ENCODE results near the gene GC. TPM values are rescaled to one million over a fixed set of nuclear protein-coding genes. Genes with fewer than 3 reads are reported as not detected.

The GC gene
- total and polyA plus RNA-seq, 10 of the 15 experiments (the other 5 are each of a cell fraction or from before 2014, with no cell fraction given), result 2.3 TPM; not detected in 9

DNA sequence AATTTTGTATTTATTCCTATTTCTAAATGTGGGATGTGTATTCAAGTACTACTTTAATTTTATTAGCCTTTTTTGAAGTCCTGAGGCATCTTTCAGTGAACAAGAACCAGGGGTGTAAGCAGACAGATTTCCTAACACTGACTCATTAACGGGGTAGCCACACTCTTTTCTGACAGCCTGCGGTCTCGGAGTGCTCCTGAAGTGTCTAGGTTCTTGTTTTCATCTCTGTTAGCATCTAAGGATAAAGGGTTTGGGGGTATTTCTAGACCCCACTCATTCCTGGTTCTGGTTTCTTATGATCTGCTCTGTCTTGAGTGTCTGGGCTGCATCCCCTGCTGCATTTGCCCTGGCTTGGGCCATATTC is 71.9 kb downstream of the GC start:
- Histone ChIP-seq H3K27me3 (replicated peaks in 1 of 2; ENCODE audit: control insufficient read depth in 2 of 2, insufficient read depth in 2 of 2, low read length in 1 of 2) (no peaks in the 10 kb centered on the region), H3K9me3 (replicated peaks; ENCODE audit: control insufficient read depth, insufficient read depth, low read length) (no peaks in the 10 kb centered on the region), H4K20me1 (ENCODE audit: control insufficient read depth, insufficient read depth) (no peaks in the 10 kb centered on the region), H3K36me3 (ENCODE audit: control insufficient read depth in 2 of 2, insufficient read depth in 2 of 2, low read length in 1 of 2) (no peaks in the 10 kb centered on the region), H3K4me1 (ENCODE audit: control insufficient read depth, insufficient read depth, low read length) (no peaks in the 10 kb centered on the region), H3K9ac (ENCODE audit: control insufficient read depth, insufficient read depth, low read length) (no peak overlapping the region), H3K4me3 (no peak overlapping the region), H2AFZ (ENCODE audit: control insufficient read depth, low read depth, low read length) (no peak overlapping the region), H3K27ac (ENCODE audit: control insufficient read depth, insufficient read depth) (no peak overlapping the region), H3K4me2 (ENCODE audit: control insufficient read depth, insufficient read depth) (no peak overlapping the region), H3K79me2 (ENCODE audit: control insufficient read depth, insufficient read depth, low read length) (no peaks in the 10 kb centered on the region)
- TF ChIP-seq MYB (IDR thresholded peaks at IDR 0.05; ENCODE audit: borderline replicate concordance, low read depth, low read length) (no peak), RB1 (IDR thresholded peaks at IDR 0.05; ENCODE audit: borderline replicate concordance) (no peak), BACH1 (IDR thresholded peaks at IDR 0.05; ENCODE audit: borderline replicate concordance) (no peak), SMARCA5 (IDR thresholded peaks at IDR 0.05) (no peak), FOXM1 (IDR thresholded peaks at IDR 0.05; ENCODE audit: low read depth, low read length) (no peak), ESRRA (IDR thresholded peaks at IDR 0.05; ENCODE audit: low read length) (no peak), KAT2A (conservative IDR thresholded peaks at IDR 0.05; ENCODE audit: control insufficient read depth, low read depth, low read length) (no peak), BRCA1 (IDR thresholded peaks at IDR 0.05; ENCODE audit: low read depth, low read length) (no peak), DPF2 (IDR thresholded peaks at IDR 0.05) (no peak), RBBP5 (conservative IDR thresholded peaks at IDR 0.05) (no peak), CBFB (IDR thresholded peaks at IDR 0.05; ENCODE audit: low read depth) (no peak), SUZ12 (IDR thresholded peaks at IDR 0.05; ENCODE audit: unreplicated experiment) (no peak), NR2F1 (conservative IDR thresholded peaks at IDR 0.05) (no peak), BHLHE40 (IDR thresholded peaks at IDR 0.05; ENCODE audit: borderline replicate concordance in 1 of 2, low read depth in 2 of 2, low read length in 1 of 2) (no peak), HDGF (IDR thresholded peaks at IDR 0.05) (no peak), JUND (IDR thresholded peaks at IDR 0.05; ENCODE audit: low read depth, low read length) (no peak)
- TF ChIP-seq, protein P1, sequence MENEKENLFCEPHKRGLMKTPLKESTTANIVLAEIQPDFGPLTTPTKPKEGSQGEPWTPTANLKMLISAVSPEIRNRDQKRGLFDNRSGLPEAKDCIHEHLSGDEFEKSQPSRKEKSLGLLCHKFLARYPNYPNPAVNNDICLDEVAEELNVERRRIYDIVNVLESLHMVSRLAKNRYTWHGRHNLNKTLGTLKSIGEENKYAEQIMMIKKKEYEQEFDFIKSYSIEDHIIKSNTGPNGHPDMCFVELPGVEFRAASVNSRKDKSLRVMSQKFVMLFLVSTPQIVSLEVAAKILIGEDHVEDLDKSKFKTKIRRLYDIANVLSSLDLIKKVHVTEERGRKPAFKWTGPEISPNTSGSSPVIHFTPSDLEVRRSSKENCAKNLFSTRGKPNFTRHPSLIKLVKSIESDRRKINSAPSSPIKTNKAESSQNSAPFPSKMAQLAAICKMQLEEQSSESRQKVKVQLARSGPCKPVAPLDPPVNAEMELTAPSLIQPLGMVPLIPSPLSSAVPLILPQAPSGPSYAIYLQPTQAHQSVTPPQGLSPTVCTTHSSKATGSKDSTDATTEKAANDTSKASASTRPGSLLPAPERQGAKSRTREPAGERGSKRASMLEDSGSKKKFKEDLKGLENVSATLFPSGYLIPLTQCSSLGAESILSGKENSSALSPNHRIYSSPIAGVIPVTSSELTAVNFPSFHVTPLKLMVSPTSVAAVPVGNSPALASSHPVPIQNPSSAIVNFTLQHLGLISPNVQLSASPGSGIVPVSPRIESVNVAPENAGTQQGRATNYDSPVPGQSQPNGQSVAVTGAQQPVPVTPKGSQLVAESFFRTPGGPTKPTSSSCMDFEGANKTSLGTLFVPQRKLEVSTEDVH (IDR thresholded peaks at IDR 0.05; ENCODE audit: low read depth, partially characterized antibody), result no peak
- TF ChIP-seq, protein P2, sequence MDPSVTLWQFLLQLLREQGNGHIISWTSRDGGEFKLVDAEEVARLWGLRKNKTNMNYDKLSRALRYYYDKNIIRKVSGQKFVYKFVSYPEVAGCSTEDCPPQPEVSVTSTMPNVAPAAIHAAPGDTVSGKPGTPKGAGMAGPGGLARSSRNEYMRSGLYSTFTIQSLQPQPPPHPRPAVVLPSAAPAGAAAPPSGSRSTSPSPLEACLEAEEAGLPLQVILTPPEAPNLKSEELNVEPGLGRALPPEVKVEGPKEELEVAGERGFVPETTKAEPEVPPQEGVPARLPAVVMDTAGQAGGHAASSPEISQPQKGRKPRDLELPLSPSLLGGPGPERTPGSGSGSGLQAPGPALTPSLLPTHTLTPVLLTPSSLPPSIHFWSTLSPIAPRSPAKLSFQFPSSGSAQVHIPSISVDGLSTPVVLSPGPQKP (IDR thresholded peaks at IDR 0.05; ENCODE audit: low read depth, low read length), result no peak
- intact Hi-C loops (cut with micrococcal nuclease; ENCODE audit: unreplicated experiment), result loop anchor here (5.0 kb wide), 2 partner anchors 210 to 1110 kb away; no protein-coding TSS in a partner anchor
- POLR2A ChIA-PET, result no interaction called here
- no TSS peak for BruUV-seq (replicated peaks)
- RAD21 ChIA-PET (ENCODE audit: unreplicated experiment), result interaction anchor here (0.7 to 1.7 kb wide), 3 partner anchors 11 to 441 kb away, joined by 3 to 8 read pairs (median 3); no protein-coding TSS in a partner anchor
- DNase-seq (ENCODE audit: low read depth, low spot score), result no peak
- ATAC-seq, result no peak
- FAIRE-seq, result no peak
- SMC1A ChIA-PET (ENCODE audit: uncharacterized antibody, unreplicated experiment), result interaction anchor here (0.7 to 3.0 kb wide), 7 partner anchors 20 to 1111 kb away, joined by 3 to 21 read pairs (median 4); no protein-coding TSS in a partner anchor
- CTCF ChIA-PET, result interaction anchor here (0.8 to 5.9 kb wide), 10 partner anchors 10 to 1111 kb away, joined by 3 to 53 read pairs (median 4); no protein-coding TSS in a partner anchor
- in situ Hi-C loops (cut with MboI), result loop anchor here (25.0 kb wide), 1 partner anchor 1100 kb away; no protein-coding TSS in a partner anchor
- 26% methylated on average over 3 of the region's 3 CpGs for WGBS (ENCODE audit: insufficient coverage, insufficient replicate concordance, low lambda C conversion rate, missing lambda C conversion rate)

Data from GM12878 (cell line).